ENCODE measurements around the gene STXBP2.
A peak's percentile ranks its signal among the peaks of the same experiment; 100 is the strongest.

STXBP2 gene

DNA sequence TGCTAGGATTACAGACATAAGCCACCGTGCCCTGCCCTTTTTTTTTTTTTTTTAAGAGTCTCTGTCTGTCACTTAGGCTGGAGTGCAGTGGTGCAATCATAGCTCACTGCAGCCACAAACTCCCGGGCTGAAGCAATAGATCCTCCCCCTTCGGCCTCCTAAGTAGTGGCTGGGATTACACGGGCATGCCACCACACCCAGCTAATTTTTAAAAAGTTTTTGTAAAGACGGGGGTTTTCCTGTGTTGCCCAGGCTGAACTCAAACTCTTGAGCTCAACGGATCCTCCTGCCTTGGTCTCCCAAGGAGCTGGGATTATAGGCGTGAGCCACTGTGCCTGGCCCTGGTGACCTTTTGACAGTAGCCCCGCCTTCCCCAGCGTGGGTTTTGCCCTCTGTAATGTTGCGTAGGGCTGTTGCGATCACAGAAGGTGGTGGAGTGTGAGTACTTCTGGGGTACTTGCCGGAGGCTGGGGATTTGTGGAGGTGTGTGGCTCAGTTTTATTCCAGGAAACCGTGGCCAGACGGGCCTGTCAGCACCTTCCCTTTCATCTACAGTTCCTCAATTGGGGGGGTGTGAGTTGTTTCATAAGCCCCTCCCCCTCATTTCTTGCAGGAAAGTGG is 20.3 kb downstream of the STXBP2 start:
- DNase-seq, result no peak

DNA sequence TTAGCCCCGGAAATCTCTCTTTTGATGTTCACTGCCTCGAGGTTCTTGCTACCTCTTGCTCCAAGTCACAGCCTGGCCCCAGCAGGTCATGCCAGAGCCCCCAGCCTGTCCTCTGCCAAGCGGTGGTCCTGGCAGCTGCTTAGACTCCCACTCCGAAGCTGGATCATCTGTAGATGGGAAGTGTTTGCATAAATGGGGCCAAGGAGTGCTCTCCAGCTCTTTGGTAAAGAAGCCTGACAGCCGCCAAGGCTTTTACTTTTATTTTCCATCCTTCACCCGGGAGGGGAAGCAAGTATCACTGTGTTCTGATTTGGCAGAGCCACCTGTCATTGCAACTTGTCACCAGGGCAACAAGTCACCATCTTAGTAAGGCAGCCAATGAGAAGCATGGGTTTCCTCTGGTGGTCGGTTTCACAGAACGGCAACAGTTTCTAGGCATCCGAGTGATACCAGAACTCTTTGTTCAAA is 21.3 kb downstream of the STXBP2 start:
- DNase-seq, result no peak

- DNase-seq, result no peak
Observed at GRCh38 chr19:7661744-7662538, 25.0 kb downstream of the STXBP2 start.

GRCh38 chr19:7662657-7663056 is 25.7 kb downstream of the STXBP2 start:
- no peak for DNase-seq

GRCh38 chr19:7663706-7664105 is 26.8 kb downstream of the STXBP2 start:
- DNase-seq, result no peak

DNA sequence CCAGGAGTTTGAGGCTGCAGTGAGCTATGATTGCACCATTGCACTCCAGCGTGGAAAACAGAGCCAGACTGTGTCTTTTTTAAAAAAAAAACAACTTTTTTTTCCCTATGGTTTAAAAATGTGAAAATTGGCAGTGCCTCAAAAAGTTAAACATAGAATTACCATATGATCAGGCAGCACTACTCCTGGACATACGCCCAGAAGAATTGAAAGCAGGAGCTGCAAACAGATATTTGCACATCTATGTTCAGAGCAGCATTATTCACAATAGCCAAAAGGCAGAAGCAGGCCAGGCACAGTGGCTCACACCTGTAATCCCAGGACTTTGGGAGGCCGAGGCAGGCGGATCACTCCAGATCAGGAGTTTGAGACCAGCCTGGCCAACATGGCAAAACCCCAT is 28.2 kb downstream of the STXBP2 start:
- no peak for DNase-seq

- no peak for DNase-seq
Observed at GRCh38 chr19:7668842-7669241, 31.9 kb downstream of the STXBP2 start, which contains the start of gene RETN. RETN (plus strand) TSS chr19:7669049; CDS start chr19:7669327, 278 bp downstream.

DNA sequence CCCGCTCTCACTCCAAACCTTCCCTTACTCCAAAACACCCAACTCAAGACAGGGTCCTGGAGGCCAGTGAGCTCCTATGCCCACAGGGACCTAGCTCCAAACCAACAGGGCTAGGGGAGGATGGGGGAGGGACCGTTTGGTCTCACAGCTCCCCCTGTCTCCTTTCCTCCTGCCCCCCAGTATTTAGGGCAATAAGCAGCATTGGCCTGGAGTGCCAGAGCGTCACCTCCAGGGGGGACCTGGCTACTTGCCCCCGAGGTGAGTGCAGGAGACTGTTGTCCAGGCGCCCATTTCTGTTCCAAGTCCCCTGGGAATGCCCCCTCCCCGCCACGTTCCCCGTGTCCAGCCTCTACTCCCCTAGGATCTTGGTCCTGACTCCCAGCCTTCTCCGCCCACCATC is 32.7 kb downstream of the STXBP2 start:
- DNase-seq, result no peak

DNA sequence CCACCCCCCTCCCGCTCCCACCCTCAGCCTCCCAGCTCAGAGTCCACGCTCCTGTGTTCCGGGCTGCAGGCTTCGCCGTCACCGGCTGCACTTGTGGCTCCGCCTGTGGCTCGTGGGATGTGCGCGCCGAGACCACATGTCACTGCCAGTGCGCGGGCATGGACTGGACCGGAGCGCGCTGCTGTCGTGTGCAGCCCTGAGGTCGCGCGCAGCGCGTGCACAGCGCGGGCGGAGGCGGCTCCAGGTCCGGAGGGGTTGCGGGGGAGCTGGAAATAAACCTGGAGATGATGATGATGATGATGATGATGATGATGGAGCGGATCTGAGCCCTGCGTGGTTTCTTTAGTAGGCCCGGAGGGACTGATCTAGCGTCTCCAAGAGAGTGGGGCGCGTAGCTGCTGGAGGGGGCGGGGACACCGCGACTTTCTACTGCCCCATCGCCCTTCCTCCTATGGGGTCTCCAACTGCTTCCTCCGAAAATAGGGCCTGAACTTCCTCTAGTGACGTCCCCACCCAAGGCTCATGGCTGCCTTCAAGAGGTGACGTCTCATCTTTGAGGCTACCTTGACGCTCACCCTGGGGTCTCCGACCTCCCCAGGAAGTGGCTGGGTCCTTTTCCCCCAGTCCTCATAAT is 33.4 kb downstream of the STXBP2 start:
- no peak for DNase-seq

DNA sequence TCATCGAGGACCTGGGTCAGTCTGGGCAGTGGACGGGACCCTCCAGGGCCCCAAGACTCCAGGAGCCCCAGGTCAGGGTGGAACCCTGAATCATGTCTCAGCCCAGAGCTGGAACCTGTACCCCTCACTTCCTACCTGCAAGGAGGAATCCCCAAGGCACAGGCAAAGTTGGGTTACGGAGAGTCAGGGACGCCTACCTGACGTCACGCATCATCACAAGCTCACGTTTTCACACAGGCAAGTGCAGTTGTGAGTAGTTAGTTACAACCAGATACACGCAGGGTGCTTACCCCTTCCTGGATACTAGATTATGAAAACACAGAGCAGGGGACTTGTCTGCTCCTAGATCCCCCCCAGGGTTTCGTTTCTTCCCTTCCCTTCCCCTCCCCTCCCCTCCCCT is 33.9 kb downstream of the STXBP2 start:
- DNase-seq, result no peak

DNA sequence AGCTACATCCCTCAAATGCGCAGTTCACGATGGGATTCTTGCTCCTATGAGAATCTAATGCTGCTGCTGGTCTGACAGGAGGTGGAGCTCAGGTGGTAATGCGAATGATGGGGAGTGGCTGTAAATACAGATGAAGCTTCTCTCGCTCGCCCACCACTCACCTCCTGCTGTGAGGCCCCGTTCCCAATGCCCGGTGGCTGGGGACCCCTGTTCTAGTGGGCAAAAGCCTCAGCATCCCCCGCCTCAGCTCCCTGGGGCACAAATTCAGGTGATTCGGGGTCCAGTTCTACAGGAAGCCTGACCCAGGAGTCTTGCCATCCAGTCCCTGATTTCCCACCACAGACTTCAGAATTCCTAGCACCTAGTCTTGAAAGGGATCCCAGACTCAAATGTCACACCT is 35.6 kb downstream of the STXBP2 start:
- no peak for DNase-seq

DNA sequence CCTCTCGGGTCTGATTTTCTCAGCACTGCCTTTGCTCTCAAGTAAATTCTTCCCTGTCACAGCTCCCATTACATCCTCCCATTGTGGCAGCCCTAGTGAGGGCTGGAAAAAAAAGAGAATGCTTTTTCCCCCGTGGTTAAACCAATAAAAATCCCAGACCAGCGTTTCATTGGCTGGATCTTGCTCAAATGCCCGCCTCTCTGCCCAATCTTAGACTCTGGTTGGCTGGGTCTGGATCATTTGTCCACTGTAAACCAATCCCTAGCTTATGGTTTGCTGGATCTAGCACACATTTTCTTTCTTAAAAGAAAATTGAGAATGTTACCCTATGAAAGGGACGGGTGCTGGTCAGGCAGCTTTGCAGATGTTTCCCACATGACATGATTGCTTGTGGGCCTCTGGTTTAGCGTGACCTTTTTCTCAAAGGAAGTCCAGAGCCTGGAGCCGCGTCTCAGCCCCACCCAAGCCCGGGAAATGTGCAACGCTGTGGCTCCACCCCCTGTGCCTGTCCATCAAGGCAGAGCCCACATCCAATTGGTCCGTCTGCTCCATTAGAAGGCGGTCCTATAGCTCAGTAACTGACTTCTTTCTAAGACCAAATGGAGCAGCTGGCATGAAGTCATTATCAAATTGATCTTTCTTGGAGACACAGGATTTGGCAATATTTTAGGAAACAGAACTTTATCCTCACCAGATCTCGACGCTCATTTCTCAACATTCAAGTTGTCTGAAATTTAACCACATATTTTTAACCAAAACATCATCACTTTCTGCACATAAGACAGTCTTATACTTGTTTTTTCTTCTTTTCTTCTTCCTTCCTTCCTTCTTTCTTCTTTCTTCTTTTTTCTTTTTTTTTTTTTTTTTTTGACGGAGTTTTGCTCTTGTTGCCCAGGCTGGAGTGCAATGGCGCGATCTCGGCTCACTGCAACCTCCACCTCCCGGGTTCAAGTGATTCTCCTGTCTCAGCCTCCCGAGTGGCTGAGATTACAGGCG is 37.4 kb downstream of the STXBP2 start:
- DNase-seq, result peak; percentile 10

- no peak for DNase-seq
Observed at GRCh38 chr19:7676376-7676775, 39.5 kb downstream of the STXBP2 start.

GRCh38 chr19:7676854-7677253 is 39.9 kb downstream of the STXBP2 start, which contains the start of gene MCEMP1:
MCEMP1 (plus strand) TSS chr19:7677090; CDS start chr19:7677121, 31 bp downstream.
- DNase-seq, result no peak

DNA sequence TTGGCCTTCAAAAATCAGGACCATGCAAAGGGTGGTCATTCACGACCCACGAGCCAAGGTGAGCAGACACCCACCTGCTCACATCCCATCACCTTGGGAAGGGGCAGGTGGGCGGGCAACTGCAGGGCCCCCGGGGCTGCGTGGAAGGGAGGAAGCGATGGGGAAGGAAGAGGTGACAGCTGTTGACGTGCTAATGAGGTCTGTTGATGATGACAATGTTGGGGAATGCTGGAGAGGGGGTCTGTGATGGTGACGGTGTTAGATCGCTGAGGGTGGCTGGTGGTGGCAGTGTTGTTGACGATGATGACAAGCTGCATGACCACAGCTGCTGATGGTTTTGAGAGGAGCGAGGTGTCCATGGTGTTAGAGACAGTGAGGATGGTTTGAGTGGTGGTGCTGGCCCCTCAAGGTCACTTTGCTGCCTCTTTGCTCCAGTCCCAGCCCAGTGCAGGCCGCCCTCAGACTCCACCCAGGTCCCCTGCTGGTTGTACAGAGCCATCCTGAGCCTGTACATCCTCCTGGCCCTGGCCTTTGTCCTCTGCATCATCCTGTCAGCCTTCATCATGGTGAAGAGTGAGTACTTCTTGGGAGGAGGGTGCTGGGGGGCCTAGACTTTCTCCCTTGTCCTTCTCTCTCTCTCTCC is 40.9 kb downstream of the STXBP2 start:
- no peak for DNase-seq

- no peak for DNase-seq
Observed at GRCh38 chr19:7678971-7679751, 42.3 kb downstream of the STXBP2 start.

GRCh38 chr19:7679771-7680605 is 43.1 kb downstream of the STXBP2 start:
- no peak for DNase-seq

DNA sequence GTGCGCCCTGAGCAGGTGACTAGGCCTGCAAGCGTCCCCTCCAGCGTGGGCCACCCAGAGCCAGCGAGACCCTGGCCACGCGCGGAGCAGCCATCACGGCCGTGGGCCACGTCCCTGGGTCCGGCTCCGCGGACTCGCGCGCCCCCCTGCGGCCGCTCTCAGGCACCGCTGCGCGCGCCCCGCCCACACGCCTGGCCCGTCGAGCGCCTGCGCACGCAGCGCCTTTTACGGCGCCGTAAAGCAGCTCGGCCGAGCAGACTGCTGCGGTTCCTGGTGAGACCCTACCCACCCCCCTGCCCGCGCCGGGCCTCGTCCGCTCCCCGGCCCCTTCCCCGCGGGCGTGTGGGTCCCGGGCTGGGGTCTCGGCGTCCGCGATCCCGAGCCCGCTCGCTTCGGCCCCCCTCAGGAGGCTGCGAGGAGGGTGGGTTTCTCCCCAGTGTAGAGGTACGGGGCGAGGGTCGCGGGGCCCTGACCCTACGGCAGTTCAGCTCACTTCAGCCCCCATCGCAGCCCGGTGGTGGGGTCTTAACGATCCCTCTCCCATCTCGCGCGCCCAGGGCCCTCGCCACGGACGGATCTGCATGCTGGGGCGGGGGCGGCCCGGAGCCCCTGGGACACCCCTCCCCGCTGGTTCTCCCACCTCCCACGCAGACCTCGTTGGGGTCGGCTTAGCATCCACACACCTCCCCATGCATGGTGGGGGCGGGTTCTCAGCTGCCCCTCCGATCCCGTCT is 43.9 kb downstream of the STXBP2 start, which contains the start of gene TRAPPC5:
TRAPPC5 (plus strand) TSS at position 228 of the 734 bp plus-strand sequence. CDS start 1,421 bp downstream, outside the sequence.
- DNase-seq, result peak; percentile 23
